Stimulated activated CD8-positive, alpha-beta memory T cell treated with anti-CD3 and anti-CD28 coated beads, Interleukin-15, amount 100 ng/mL, for 4 hours (primary cell): ENCODE data around the gene COL5A1.

Experiments used
- DNase-seq, 2 donors: peaks; one replicate each; pipeline ENCODE4 v3.0.0-alpha.2; 2020; ENCODE audit warnings: low read depth in 2 of 2

COL5A1 gene

DNA sequence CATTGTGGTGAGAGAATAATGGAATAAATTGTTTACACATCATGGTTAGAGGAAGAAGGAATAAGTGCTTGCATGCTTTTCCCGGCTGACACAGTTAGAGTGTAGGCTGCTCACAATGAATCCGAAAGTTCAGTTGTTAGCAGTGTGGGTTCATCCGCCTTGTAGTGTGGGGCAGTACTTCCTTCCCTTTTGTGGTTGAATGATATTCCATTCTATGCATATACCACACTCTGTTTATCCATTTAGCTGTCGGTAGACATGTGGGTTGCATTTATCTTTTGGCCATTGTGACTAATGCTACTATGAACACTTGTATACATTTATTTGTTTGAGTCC is 84.0 kb downstream of the COL5A1 start:
- no peak for DNase-seq

DNA sequence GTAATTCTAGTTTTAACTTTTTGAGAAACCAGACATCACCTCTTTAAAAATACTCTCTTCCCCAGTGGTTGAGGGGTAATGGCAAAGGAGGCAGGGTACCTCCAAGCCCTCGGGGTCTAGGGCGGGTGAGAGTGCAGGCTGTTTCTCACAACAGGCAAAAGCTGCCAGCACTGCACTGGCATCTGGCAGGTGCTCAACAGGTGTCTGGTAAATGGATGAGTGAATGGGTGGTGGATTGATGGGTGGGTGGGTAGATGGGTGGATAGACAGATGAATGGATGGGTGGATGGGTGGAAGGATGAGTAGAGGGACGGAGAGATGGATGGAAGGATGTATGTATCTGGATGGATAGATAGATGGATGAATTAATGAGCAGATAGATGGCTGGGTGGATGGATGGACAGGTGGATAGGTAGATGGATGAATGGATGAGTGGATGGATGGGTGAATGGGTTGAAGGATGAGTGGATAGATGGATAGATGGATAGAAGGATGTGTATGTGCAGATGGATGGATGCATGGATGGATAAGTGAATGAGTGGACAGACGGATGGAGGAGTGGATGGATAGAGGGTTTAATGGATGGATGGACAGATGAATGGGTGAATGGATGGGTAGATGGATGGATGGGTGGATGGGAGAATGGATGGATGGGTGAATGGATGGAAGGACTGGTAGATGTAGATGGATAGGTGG is 84.6 kb downstream of the COL5A1 start:
- DNase-seq, result no peak

DNA sequence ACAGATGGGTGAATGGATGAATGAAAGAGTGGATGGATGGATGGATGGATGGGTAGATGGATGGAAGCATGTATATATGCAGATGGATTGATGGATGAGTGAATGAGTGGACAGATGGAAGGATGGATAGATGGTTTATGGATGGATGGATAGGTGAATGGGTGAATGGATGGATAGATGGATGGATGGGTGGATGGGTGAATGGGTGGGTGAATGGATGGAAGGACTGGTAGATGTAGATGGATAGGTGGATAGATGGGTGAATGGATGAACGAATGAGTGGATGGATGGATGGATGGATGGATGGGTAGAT is 85.1 kb downstream of the COL5A1 start:
- DNase-seq, result no peak

DNA sequence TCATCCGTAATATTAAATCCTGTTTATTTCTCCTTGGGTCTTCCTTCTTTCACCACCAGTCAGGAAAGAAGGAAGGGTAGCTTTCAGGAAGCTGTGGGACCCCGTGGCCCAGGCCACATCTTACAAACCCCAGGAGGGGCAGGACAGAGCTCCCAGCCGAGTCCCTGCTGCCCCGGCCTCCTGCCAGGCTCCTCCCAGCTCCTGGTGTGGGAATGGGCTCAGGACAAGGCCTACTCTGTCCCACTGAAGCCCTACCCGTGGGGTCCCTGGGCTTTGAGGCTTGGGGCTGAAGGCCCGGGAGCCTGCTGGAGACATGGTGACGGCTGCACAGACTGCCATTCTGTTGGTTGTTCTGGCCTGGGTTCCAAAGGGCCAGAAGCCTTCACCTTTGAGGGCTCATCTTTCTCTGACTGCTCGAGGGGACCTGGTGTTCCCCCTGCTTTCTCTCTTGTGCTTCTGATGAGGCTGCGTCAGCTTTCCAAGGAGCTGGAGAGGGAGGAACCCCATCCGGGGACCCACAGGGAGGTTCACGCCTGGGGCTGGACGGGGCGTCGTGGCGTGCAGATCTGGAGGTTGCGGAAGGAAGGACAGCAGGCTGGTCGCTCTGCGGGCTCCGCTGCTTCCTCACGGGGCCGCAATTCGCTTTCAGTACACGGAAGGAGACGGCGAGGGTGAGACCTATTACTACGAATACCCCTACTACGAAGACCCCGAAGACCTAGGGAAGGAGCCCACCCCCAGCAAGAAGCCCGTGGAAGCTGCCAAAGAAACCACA is 86.6 kb downstream of the COL5A1 start:
- DNase-seq, result no peak

DNA sequence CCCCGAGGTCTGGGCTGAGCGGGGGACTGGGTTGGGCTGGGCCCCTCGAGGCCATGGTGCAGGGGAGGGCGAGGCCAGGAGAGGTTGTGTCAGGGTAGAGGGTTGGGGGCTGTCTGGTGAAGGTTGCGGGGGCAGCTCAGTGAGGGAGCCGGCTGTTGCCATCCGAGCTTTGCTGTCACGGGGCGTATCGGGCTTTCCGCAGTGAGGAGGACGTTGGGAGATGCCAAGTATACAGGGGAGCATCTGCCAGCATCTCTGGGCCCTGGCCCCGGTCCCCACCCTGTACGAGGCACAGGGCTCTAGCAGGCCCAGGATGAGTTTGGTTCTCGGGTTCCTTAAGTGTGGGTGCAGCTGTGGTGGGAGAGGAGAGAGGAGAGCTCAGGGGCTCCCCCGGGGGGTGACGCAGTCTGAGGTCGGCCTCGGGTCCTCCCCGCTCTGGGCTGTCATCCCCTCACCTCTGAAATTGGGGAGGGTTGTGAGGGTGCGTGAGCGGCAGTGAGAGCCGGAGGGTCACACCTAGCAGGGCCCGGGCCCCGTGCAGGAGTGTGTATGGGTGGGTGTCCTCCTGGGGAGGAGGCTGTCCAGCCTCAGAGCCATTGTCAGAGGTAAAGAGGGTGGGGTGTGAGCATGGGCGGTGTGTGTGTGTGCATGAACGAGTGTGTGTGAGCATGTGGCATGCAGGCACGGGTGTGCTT is 87.3 kb downstream of the COL5A1 start:
- DNase-seq, result no peak

DNA sequence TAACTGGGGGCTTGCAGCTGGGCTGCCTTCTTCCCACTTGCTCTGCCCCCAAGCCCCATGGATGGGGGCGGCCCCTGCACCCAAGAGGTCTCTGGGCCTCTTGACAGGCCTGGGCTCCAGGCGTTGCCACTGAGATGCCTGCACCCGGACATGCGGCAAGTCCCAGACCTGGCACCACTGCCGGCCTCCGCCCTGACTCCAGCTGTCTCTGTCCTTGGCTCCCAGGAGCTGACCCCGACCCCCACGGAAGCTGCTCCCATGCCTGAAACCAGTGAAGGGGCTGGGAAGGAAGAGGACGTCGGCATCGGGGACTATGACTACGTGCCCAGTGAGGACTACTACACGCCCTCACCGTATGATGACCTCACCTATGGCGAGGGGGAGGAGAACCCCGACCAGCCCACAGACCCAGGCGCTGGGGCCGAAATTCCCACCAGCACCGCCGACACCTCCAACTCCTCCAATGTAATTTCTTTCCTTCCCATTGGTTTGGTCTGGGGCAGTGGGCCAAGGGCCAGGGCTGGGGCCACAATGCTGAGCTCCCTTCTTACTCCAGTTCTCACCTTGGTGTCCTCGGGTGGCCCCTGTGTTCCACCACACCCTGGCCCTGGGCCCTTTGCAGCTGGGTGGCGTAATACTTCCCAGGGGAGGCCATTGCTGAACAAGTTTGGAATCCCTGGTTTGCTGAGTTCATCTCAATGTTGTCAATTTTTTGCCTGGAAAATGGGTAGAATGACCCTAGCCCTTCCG is 88.6 kb downstream of the COL5A1 start:
- DNase-seq, result no peak

DNA sequence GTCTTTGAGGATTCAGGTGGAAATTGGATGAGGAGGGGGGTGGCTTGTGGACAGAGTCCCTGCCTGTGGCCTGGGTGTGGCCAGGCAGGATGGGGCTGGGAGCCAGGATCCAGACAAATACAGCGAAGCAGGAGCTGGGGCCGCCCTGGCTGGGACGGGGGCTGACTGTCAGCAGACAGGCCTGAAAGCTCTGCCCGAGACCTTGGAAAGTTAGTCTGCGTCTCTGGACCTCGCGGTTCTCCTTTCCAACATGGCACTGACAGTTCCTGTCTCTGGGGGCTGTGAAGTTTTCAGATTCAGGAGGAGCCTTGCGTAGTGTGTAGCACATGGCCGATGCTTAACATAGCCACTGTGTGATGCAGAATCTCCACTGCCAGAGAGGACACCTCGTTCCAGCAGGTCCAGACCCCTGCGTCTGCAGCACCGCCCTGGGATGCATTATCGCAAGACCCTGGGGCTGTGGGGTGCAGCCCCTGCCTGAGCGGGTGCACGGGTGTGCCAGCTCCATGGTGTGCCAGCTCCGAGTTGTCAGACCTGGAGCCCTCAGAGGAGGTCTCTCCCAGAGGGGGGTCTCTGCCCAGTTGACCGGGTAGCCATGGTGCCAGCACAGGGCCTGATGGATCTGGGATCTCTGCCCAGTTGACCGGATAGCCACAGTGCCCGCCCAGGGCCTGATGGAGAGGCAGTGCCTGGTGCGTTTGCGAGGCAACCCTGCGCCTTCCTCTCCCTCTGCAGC is 89.3 kb downstream of the COL5A1 start:
- no peak for DNase-seq

DNA sequence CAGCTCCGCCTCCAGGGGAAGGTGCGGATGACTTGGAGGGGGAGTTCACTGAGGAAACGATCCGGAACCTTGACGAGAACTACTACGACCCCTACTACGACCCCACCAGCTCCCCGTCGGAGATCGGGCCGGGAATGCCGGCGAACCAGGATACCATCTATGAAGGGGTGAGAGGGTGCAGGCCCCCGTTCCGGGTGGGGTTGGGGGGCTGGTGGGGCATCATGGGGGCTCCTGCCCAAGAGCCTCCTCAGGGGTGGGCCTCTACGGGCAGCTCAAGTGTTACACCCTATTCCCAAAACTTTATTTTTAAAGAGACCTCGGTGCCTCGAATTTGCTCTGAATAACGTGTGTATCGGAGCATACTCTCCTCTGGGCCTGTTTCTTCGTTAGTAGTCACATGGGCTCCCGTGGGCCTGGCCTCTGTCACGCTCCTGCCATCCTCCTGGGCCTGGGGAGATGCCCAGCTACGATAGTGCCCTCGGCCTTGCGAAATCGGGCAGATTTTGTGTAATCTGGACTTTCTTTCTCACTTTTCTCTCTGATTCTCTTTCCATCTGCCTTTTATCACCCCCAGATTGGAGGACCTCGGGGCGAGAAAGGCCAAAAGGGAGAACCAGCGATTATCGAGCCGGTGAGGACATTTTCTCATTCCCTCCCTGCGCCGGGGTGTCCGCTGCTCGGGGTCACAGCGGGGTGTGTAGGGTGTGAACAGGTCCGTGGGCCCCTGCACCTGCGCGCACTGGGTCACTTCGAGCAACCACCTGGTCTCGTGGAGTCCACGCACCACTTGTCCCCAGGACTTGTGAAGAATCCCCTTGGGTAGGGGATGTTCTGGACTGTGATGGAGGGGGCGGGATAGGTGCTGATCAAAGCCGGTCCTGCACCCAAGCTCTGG is 90.1 kb downstream of the COL5A1 start:
- DNase-seq, result no peak

DNA sequence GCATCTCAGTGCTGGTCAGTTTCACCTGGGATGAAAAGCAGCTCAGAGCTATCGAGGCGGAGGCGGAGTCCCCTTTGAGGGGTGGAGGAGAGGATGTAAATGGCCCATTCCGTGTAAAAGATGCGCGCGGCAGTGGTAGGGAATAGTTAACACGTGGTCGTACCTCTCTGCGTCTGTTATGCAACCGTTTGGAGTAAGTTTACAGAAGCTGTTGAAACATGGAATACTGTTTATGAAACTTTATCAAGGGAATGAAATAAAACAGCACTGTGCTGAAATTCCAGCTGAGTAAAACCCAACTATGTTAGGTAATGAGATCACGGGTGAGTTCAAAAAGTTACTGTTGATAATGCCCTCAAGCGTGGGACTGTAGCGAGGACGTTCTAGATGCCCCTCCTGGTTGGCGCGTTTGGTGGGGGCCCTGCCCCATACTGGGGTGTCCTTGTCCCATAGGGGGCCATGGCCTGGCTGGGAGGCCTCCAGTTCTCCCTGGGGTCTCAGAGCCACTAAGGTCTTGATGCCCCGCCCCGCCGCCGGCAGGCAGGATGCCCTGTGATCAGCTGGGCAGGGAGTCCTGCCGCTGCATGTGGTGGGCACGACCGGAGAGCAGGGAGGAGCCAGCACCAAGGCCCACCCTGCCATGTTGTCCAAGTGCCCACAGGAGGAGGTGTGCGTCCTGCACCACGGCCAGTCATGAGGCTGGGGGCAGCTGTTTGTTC is 90.9 kb downstream of the COL5A1 start:
- no peak for DNase-seq

DNA sequence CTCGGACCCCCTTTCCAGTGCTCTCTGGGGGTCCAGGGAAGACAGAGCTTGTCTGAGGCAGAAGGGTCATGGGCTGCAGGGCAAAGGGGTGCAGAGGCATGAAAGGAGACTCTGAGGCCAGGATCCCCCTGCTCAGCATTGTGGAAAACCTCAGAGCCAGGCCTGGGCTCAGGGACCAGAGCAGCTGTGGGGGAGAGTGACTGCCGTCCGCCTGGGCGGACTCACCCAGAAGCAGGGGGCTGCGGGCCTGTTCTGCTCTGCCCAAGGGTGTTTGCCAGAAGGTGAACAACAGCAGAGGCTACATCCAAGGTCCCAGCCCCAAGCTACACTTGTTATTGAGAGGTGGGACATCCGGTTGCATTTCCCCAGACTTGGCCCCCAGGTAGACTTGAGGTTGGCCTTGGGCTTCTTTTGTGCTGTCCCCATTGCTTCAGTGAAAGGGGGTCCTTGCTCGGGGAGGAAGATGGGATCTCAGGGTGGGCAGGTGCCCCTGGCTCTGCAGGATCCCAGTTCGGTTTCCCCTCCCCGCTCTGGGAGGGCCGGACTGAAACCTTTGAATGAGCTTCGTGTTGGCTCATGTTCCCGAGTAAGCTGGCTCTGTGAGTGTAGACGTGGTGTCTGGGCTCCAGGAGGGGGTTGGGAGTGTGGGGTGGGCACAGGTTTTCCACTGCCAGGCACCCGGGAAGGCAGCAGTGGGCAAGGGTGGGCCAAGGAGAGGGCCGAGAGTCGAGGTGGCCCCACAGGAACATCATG is 92.1 kb downstream of the COL5A1 start:
- no peak for DNase-seq

DNA sequence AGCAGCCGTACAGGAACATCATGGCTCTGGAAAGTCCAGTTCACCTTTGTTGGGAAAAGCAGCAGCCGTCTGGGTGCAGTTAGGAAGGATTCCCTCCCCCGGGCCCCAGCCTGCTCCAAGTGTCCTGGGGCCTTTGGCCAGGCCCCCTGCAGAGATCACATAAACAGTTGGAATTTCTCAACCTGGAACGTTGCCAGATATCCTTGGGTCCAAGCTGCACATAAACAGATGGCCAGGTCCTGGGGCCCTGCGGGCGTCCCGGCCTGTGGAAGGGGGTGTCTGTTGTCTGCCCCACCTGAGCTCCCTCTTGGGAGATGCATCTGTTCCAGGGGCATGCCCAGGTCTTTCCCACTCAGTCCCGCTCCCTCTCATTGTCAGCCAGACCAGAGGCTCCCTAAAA is 92.7 kb downstream of the COL5A1 start:
- DNase-seq, result no peak

DNA sequence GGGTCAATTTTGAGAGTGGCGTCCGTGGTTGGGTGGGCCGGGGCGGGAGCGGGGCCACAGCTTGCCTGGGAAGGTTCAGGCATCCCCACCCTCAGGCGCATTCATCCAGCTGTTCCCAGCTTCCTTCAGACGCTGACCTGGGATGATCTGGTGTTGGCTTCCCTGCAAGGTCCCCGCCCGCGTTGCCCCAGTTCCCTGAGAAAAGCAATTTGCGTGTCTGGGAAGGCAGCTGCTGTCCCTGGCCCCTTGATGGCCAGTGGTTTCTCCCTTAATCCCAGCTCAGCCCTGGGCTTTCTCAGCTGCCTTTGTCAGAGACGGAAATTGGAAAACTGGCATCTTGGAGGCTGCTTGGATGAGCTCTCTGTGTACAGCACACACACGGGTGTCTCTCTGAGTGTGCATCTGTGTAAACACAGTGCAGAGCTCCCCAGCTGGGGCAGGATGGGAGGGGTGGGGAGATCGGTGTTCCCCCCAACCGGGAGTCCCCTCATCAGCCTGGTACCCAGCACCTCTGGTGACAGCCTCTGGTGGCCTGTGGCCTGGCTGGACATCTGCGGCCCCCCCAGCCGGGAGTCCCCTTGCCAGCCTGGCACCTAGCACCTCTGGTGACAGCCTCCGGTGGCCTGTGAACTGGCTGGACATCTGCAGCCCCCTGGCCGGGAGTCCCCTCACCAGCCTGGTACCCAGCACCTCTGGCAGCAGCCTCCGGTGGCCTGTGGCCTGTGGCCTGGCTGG is 94.0 kb downstream of the COL5A1 start:
- no peak for DNase-seq

DNA sequence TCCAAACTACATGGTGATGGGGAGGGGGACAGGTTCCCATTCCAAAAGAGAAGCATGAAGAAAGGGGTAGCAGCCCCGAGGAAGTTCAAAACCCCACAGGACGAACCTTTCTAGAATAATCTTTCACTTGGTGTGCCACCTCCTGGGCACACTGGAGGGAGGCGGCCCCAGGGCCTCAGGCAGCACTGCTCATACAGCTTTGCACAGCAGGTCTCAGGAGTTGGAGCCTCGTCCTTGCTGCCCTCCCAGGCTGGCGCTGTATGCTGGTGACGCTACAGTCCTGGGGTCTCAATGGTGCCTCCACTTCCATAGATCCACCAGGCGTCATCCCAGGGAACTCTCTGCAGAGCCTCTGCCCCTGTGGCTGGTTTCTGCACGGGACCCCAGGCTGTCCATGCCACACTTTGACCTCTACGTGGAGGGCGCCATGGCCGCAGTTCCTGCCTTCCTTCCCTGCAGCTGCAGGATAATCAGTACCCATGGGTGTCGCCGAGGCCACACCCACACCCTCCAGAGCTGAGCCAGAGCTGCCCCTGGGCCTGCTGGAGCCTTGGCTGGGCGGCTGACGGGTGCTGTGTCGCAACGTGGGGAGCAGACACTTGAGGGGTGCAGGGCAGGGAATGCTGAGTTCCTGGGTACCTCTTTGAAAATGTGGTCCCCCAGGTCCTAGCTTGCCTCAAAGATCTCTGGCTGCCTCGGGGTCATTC is 95.3 kb downstream of the COL5A1 start:
- DNase-seq, result no peak

DNA sequence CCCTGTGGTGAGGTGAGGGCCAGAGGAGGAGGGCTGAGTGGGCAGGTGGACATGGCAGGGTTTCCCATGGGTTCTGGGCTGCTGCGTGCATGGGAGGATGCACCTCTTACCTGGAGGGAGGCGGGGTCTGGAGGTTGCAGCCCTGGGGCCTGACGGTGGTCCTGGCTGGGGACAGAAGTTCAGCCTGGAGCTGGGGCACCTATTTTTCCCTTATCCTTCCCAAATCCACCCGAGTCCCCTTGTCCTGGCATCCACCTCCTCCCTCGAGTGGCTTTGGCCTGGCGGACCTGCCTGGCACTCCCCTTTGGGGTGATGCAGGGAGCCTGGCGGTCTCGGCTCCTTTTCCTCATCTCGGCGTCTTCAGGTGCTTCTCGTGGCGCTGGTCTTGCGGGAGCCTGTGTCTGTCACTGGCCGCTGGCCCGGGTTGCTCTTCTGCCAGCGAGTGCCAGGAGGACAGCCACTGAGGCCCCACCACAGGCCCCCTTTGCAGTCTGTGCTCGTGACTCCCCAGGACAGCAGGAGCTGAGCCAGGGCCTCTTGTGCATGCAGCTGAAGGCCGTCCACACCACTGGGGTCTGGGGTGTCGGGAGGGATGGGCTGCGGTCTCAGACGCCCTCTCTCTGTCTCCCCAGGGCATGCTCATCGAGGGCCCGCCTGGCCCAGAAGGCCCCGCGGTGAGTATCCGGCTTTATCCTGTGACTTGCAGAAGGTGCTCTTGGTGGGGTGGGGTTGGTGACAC is 96.4 kb downstream of the COL5A1 start:
- no peak for DNase-seq

DNA sequence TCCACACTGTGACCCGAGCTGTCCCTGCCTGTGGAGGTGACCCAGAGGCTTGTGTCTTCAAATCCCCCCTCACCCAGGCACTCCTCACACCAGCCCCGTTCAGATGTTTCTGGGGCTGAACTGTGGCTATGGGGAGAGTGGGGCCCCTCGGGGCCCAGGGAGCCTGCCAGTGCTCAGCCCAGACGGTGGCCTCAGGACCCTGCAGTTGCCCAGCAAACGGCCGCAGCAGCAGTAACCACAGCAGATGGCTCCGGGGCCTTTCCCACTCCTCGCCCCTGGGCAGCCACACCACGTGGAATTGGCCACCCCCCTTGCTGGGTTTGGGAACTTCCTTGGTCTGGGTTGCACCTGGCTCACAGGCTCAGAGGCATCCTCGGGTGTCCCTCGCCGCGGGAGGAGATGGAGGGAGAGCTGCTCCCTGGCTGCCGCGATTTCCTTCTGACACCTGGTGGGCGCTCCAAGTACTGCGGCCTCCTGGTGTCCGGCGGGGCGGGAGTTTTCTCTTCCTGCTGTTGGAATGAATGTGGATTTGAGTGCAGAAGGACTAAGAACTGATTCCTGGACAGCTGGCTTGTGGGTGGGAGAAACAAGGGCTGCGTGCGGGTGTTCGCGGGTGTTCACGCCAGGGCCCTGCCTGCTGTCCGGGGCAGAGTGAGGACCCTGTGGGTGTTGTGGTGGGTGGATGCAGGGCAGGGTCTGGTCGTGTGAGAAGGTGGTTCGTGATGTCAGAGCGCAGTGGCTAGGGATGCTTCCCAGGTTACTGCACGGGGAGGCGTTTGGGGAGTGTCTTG is 97.5 kb downstream of the COL5A1 start:
- DNase-seq, result peak in 1 of 2 donors; percentile 2

DNA sequence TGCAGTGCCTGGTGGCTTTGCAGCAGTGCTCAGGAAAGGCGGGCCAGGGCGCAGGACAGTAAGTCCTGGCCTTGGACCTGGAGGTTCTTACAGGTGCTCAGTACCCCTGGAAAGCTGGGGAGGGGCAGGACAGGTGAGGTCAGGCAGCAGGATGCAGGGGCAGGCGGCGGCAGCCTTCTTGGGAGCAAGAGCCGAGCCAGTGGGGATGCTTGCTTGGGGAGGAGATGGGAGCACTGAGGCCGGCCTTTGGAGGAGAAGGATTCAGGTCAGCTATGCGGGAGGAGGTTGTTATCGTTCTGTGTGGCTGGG is 98.0 kb downstream of the COL5A1 start:
- DNase-seq, result no peak

DNA sequence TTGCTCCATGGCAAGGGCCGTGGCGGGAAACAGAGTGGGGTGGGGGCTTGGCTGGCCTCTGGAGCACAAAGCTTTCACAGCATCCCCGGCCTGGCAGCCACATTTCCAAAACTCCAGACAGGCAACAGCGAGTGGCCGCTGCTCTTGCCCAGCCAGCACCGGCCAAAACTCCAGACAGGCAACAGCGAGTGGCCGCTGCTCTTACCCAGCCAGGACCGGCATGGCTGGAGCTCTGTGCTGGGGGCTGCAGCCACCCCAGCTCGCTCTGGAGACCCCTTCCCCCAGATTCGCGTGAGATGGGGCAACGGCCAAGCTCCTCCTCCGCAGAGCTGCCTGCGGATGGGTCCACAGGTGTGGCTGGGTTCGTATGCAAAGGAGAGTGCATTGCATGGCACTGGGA is 98.5 kb downstream of the COL5A1 start:
- DNase-seq, result no peak
